PC-3 (cell line): ENCODE measurements around the gene CD99L2.

Experiments
- EZH2 ChIP-seq: fragments of 300-600 bp; sonication (generic); IDR thresholded peaks from one replicate; pipeline ENCODE4 v1.6.1; 2017; ENCODE audit warnings: antibody characterized with exemption, mild to moderate bottlenecking, low read length; ENCODE audit not compliant: unreplicated experiment
- EZH2phosphoT487 ChIP-seq: fragments of 300-600 bp; sonication (generic); IDR thresholded peaks from 2 replicates; pipeline ENCODE4 v1.6.1; 2018; ENCODE audit warnings: mild to moderate bottlenecking, antibody characterized with exemption, low read length, borderline replicate concordance
- TF ChIP-seq, protein P1 (sequence below): fragments of 300-600 bp; sonication (generic); conservative IDR thresholded peaks from 2 replicates; pipeline ENCODE4 v1.5.1; 2017; ENCODE audit warnings: antibody characterized with exemption, low read depth, mild to moderate bottlenecking, low read length

DNA sequence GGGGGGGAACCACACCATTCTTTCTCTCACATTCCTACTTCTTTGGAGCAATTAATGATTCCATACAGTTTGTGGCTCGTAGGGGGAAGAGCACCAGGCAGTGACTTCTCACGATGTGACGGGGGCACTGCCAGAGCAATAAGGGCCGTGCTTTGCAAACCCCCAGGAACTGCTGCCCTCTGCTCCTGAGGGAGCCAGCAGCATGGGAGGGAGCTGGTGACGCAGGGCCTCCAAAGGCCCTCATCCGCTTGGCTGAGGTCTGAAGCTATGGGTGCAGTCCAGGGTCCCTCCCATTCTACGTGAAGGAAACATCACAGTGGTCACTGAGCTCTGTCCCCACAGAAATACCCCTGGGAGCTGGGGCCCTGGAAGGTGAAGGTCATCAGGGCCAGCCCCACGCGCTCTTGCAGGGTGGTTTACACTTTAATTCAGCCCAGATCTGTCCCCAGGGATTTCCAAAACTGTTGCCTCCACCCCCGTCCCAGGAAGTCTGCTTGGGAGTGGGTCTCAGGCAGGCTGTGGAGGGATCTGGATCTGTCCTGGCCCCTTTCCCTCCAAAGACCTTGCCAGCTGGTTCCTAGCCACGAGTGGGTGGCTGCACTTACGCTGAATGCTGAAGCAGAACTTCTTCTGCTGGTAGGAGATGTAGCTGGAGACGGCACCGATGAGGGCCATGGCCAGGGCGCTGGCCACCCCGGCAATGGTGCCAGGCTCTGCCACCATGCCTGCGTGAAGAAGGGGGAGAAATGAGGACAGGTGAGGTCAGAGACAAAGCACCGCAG lies 122.7 kb downstream of the CD99L2 start:
- TF ChIP-seq, protein P1, sequence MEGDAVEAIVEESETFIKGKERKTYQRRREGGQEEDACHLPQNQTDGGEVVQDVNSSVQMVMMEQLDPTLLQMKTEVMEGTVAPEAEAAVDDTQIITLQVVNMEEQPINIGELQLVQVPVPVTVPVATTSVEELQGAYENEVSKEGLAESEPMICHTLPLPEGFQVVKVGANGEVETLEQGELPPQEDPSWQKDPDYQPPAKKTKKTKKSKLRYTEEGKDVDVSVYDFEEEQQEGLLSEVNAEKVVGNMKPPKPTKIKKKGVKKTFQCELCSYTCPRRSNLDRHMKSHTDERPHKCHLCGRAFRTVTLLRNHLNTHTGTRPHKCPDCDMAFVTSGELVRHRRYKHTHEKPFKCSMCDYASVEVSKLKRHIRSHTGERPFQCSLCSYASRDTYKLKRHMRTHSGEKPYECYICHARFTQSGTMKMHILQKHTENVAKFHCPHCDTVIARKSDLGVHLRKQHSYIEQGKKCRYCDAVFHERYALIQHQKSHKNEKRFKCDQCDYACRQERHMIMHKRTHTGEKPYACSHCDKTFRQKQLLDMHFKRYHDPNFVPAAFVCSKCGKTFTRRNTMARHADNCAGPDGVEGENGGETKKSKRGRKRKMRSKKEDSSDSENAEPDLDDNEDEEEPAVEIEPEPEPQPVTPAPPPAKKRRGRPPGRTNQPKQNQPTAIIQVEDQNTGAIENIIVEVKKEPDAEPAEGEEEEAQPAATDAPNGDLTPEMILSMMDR = no peak
- TF ChIP-seq EZH2 (no peak), EZH2phosphoT487 (no peak)
